OCI-LY3 (cell line): ENCODE results near the gene RNF144B.
"Not testable (repeated sequence)": the region's sequence is repeated elsewhere in the genome, so short reads cannot be mapped to it uniquely, and the experiment has no call there.

ENCODE experiments used
- H2AFZ ChIP-seq: fragments of 200-600, 300-600 bp; shearing (Covaris generic); 2 replicates; pipeline ENCODE4 v1.6.0; 2014; ENCODE audit warnings: antibody characterized with exemption, low read depth, low read length
- H3K27ac ChIP-seq: fragments of 200-600, 300-600 bp; sonication (generic); 2 replicates; pipeline ENCODE4 v1.5.1; 2014; ENCODE audit warnings: mild to moderate bottlenecking, low read length, moderate library complexity, mixed read lengths
- H3K27me3 ChIP-seq: fragments of 200-600, 300-600 bp; sonication (generic); 2 replicates; pipeline ENCODE4 v1.6.1; 2014; ENCODE audit warnings: low read depth, low read length, mixed read lengths
- H3K36me3 ChIP-seq: fragments of 200-600, 300-600 bp; sonication (generic); replicated peaks from 2 replicates; pipeline ENCODE3; 2014; ENCODE audit warnings: low read depth, low read length, mixed read lengths
- H3K4me1 ChIP-seq: fragments of 300-600, 200-600 bp; sonication (generic); 2 replicates; pipeline ENCODE4 v1.6.1; 2014; ENCODE audit warnings: low read length, mixed read lengths
- H3K4me2 ChIP-seq: fragments of 200-600, 300-600 bp; sonication (generic); 2 replicates; pipeline ENCODE4 v1.6.1; 2014; ENCODE audit warnings: low read length, mixed read lengths
- H3K4me3 ChIP-seq: fragments of 300-600, 200-600 bp; sonication (generic); 2 replicates; pipeline ENCODE4 v1.5.1; 2014; ENCODE audit warnings: antibody characterized with exemption, mild to moderate bottlenecking, low read length, moderate library complexity
- H3K79me2 ChIP-seq: fragments of 300-600, 200-600 bp; shearing (Covaris generic); 2 replicates; pipeline ENCODE4 v1.6.1; 2014; ENCODE audit warnings: mild to moderate bottlenecking, low read length, mixed read lengths
- H3K9ac ChIP-seq: fragments of 300-600, 200-600 bp; shearing (Covaris generic); 2 replicates; pipeline ENCODE4 v1.6.0; 2014; ENCODE audit warnings: mild to moderate bottlenecking, low read length, moderate library complexity
- H3K9me3 ChIP-seq: fragments of 200-600, 300-600 bp; shearing (Covaris generic); 2 replicates; pipeline ENCODE4 v1.6.1; 2014; ENCODE audit warnings: low read length, mixed read lengths; ENCODE audit not compliant: insufficient read depth
- H4K20me1 ChIP-seq: fragments of 200-600, 300-600 bp; sonication (generic); 2 replicates; pipeline ENCODE4 v1.6.1; 2016; ENCODE audit warnings: low read length, mixed read lengths; ENCODE audit not compliant: insufficient read depth
- CTCF ChIP-seq: fragments of 200-600, 300-600 bp; sonication (generic); IDR thresholded peaks from 2 replicates; pipeline ENCODE4 v1.5.1; 2014; ENCODE audit warnings: antibody characterized with exemption, low read length, low read depth
- EZH2phosphoT487 ChIP-seq: fragments of 200-600 bp; shearing (Covaris generic); IDR thresholded peaks from 2 replicates; pipeline ENCODE4 v1.6.1; 2018; ENCODE audit warnings: antibody characterized with exemption, mixed run types, low read depth

RNF144B gene

GRCh38 chr6:18405477-18406293 is 18.5 kb downstream of the RNF144B start:
- peaks cover 72% of the 10 kb centered on the region for H3K36me3 ChIP-seq
- H2AFZ ChIP-seq = no peak overlapping the region
- no peaks in the 10 kb centered on the region for H3K9me3 ChIP-seq
- peaks cover 76% of the 10 kb centered on the region for H4K20me1 ChIP-seq
- no peaks in the 10 kb centered on the region for H3K27me3 ChIP-seq
- peaks cover 94% of the 10 kb centered on the region for H3K79me2 ChIP-seq
- no peak overlapping the region for H3K27ac ChIP-seq
- TF ChIP-seq EZH2phosphoT487 (no peak), CTCF (no peak)
- no peak overlapping the region for H3K9ac ChIP-seq
- H3K4me3 ChIP-seq = no peak overlapping the region
- peaks cover 76% of the 10 kb centered on the region for H3K4me1 ChIP-seq
- H3K4me2 ChIP-seq = no peak overlapping the region

GRCh38 chr6:18406955-18407749 is 20.0 kb downstream of the RNF144B start:
- Histone ChIP-seq H3K9ac (no peak overlapping the region), H4K20me1 (peaks cover 85% of the 10 kb centered on the region), H3K4me2 (no peak overlapping the region), H3K36me3 (peaks cover 69% of the 10 kb centered on the region), H3K4me3 (no peak overlapping the region), H3K27me3 (no peaks in the 10 kb centered on the region), H3K27ac (peak overlapping the region; percentile 34), H3K9me3 (no peaks in the 10 kb centered on the region), H3K4me1 (peaks cover 73% of the 10 kb centered on the region), H2AFZ (no peak overlapping the region), H3K79me2 (peaks cover 97% of the 10 kb centered on the region)
- TF ChIP-seq CTCF (no peak), EZH2phosphoT487 (no peak)

GRCh38 chr6:18409602-18410001 is 22.5 kb downstream of the RNF144B start:
- 0 out of 2 replicates have a peak overlapping the region, but pooled peaks have one; percentile 0 for H3K4me2 ChIP-seq
- H3K4me1 ChIP-seq = peaks cover 75% of the 10 kb centered on the region
- not testable (repeated sequence) for H3K4me3 ChIP-seq, H3K9me3 ChIP-seq, H2AFZ ChIP-seq, H3K9ac ChIP-seq, H3K27me3 ChIP-seq
- H3K27ac ChIP-seq = peak overlapping the region; percentile 56
- H4K20me1 ChIP-seq = peaks cover 86% of the 10 kb centered on the region
- peaks cover 99% of the 10 kb centered on the region for H3K79me2 ChIP-seq
- peaks cover 66% of the 10 kb centered on the region for H3K36me3 ChIP-seq

GRCh38 chr6:18410412-18410811 is 23.3 kb downstream of the RNF144B start:
- H3K4me1 ChIP-seq = peaks cover 74% of the 10 kb centered on the region
- no peaks in the 10 kb centered on the region for H3K27me3 ChIP-seq
- H3K9ac ChIP-seq = no peak overlapping the region
- no peak overlapping the region for H2AFZ ChIP-seq
- peaks cover 99% of the 10 kb centered on the region for H3K79me2 ChIP-seq
- H4K20me1 ChIP-seq = peaks cover 89% of the 10 kb centered on the region
- H3K9me3 ChIP-seq = no peaks in the 10 kb centered on the region
- peaks cover 65% of the 10 kb centered on the region for H3K36me3 ChIP-seq
- H3K4me2 ChIP-seq = 0 out of 2 replicates have a peak overlapping the region, but pooled peaks have one; percentile 0
- H3K4me3 ChIP-seq = no peak overlapping the region
- TF ChIP-seq EZH2phosphoT487 = no peak
- no peak for TF ChIP-seq CTCF
- H3K27ac ChIP-seq = peak overlapping the region; percentile 56
